Epithelial cell of prostate (primary cell): ENCODE measurements around the gene IL25.
"Not testable (repeated sequence)": the region's sequence is repeated elsewhere in the genome, so short reads cannot be mapped to it uniquely, and the experiment has no call there.

Source experiments
- DNase-seq: peaks from one replicate; pipeline ENCODE4 v3.0.0-alpha.2; 2011; ENCODE audit warnings: low read depth, low spot score
- H3K27ac ChIP-seq: fragments of 450-650 bp; 2 replicates; pipeline ENCODE4 v1.5.1; 2017; ENCODE audit warnings: mild to moderate bottlenecking

IL25 gene

DNA sequence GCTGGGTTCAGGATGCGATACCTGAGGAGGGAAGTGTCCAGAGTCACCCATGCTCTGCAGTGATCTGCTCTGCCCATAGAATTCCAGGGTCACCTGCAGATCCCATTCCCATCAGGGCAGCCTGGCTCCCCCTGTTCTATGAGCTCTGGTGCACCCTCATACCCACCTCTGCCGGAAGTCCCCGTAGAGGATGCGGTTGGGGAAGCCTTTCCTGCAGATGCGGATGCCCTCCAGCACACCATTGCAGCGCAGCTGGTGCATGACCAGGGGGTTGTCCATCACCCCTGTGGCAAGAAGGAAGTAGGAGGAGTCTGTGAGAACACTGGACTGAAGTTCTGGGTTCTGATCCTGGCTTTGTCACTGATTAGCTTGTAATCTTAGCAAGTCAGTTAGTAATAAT is 53.2 kb downstream of the IL25 start:
- DNase-seq, H3K27ac ChIP-seq: not testable (repeated sequence)
